Endodermal cell (in vitro differentiated cells): ENCODE results near the gene KRTAP1-3. TPM values are rescaled to one million over a fixed set of nuclear protein-coding genes. Genes with fewer than 3 reads are reported as not detected.
"Not testable (repeated sequence)": the region's sequence is repeated elsewhere in the genome, so short reads cannot be mapped to it uniquely, and the experiment has no call there.

Experiments
- DNase-seq: peaks from one replicate; pipeline ENCODE4 v3.0.0-alpha.2; 2017
- H3K27ac ChIP-seq: 2 replicates; pipeline ENCODE4 v1.5.1; 2013; ENCODE audit warnings: mild to moderate bottlenecking, low read depth, low read length, moderate library complexity
- H3K27me3 ChIP-seq: 2 replicates; pipeline ENCODE4 v1.6.1; 2013; ENCODE audit warnings: mild to moderate bottlenecking, low read length, moderate library complexity; ENCODE audit not compliant: insufficient read depth, control insufficient read depth, poor library complexity, severe bottlenecking
- H3K36me3 ChIP-seq: 2 replicates; pipeline ENCODE4 v1.7.0; 2013; ENCODE audit warnings: mild to moderate bottlenecking, low read length, moderate library complexity; ENCODE audit not compliant: control insufficient read depth, insufficient read depth
- H3K4me1 ChIP-seq: one replicate; pipeline ENCODE4 v1.7.0; 2013; ENCODE audit warnings: low read length; ENCODE audit not compliant: control insufficient read depth, insufficient read depth
- H3K4me3 ChIP-seq: 2 replicates; pipeline ENCODE4 v1.5.1; 2013; ENCODE audit warnings: mild to moderate bottlenecking, low read length, moderate library complexity
- H3K9ac ChIP-seq: 2 replicates; pipeline ENCODE4 v1.6.1; 2013; ENCODE audit warnings: mild to moderate bottlenecking, low read length, moderate library complexity; ENCODE audit not compliant: poor library complexity, severe bottlenecking; ENCODE audit errors: extremely low read depth
- H3K9me3 ChIP-seq: 2 replicates; pipeline ENCODE4 v1.6.1; 2013; ENCODE audit warnings: mild to moderate bottlenecking, low read length, moderate library complexity; ENCODE audit not compliant: control insufficient read depth
- H3K27ac Mint-ChIP-seq: 2 replicates; pipeline ENCODE4 v1.8.0; 2020; ENCODE audit warnings: mixed read lengths
- H3K27me3 Mint-ChIP-seq: 2 replicates; pipeline ENCODE4 v1.8.0; 2021; ENCODE audit warnings: mild to moderate bottlenecking, mixed read lengths; ENCODE audit not compliant: insufficient read depth
- H3K36me3 Mint-ChIP-seq: 2 replicates; pipeline ENCODE4 v1.8.0; 2020; ENCODE audit warnings: low read depth, mixed read lengths
- H3K4me1 Mint-ChIP-seq: 2 replicates; pipeline ENCODE4 v1.8.0; 2020; ENCODE audit warnings: mixed read lengths
- H3K4me3 Mint-ChIP-seq: 2 replicates; pipeline ENCODE4 v1.8.0; 2020; ENCODE audit warnings: mild to moderate bottlenecking, moderate library complexity, mixed read lengths
- H3K9me3 Mint-ChIP-seq: 2 replicates; pipeline ENCODE4 v1.8.0; 2020; ENCODE audit warnings: mild to moderate bottlenecking, mixed read lengths
- WGBS, 2 experiments: methylation state at CpG; one replicate each; pipeline versions ENCODE4 v1.1.5 to v1.1.7; 2013; ENCODE audit warnings: missing lambda C conversion rate in 2 of 2, mixed read lengths in 1 of 2; ENCODE audit not compliant: insufficient coverage in 1 of 2, insufficient read length in 1 of 2; 5-methylcytosine and 5-hydroxymethylcytosine counted together
- total RNA-seq, 2 donors: library from RNA; stranded (reverse); fragmentation: NEBNext Ultra II Directional in 1 of 2; extraction: Animal tissue kit (Norgen Biotek cat#: 25700) in 1 of 2; gene quantifications; 2 replicates in 1 of 2; 3 replicates in 1 of 2; pipeline ENCODE4 v1.2.1, GENCODE V29; 2021
- TF ChIP-seq, protein P1 (sequence below): fragments of 200-600 bp; sonication (generic); conservative IDR thresholded peaks from 2 replicates; pipeline ENCODE4 v1.5.0; 2021; ENCODE audit warnings: antibody characterized with exemption, mild to moderate bottlenecking

The KRTAP1-3 gene
- total RNA-seq, 2 donors from 2014 or later = not detected

DNA sequence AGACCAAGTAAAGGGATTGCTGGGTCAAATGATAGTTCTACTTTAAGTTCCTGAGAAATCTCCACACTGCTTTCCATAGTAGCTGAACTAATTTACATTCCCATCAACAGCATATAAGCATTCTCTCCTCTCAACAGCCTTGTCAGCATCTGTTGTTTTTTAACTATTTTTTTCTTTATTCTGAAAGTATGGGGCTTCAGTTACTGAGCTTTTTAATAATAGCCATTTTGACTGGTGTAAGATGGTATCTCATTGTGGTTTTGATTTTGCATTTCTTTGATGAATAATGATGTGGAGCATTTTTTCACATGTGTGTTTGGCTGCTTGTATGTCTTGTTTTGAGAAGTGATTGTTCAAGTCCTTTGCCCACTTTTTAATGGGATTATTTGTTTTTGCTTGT is 17.9 kb upstream of the KRTAP1-3 start:
- Mint-ChIP-seq H3K9me3 (peaks cover 6% of the 10 kb centered on the region), H3K36me3 (no peaks in the 10 kb centered on the region)

DNA sequence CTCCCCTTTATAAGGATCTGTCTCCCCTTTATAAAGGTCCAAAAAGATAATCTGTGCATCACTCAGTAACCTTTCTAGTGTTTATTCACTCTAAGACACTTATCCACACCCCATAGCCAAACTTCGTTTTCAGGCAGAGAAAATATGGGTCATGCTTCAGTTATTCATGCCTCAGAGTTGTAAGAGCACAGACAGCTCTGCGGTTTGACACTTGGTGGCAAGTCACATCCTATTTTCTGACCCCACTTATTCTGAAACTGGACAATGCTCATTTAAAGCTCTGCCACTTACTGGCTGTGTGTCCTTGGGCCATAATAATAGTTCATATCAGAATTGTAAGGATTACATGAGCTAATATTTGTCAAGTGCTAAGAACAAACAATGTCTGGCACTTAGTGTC is 14.4 kb upstream of the KRTAP1-3 start:
- Histone ChIP-seq H3K4me1 (no peaks in the 10 kb centered on the region), H3K27ac (no peak overlapping the region), H3K9me3 (no peaks in the 10 kb centered on the region), H3K36me3 (no peaks in the 10 kb centered on the region), H3K4me3 (no peak overlapping the region), H3K9ac (no peak overlapping the region), H3K27me3 (no peaks in the 10 kb centered on the region)
- H3K27me3 Mint-ChIP-seq = no peaks in the 10 kb centered on the region
- H3K36me3 Mint-ChIP-seq = no peaks in the 10 kb centered on the region
- H3K4me1 Mint-ChIP-seq = peaks cover 14% of the 10 kb centered on the region
- 85 to 86% methylated on average over 2 of the region's 2 CpGs for WGBS, 2 experiments
- H3K9me3 Mint-ChIP-seq = no peaks in the 10 kb centered on the region
- H3K27ac Mint-ChIP-seq = no peak overlapping the region
- no peak overlapping the region for H3K4me3 Mint-ChIP-seq
- no peak for DNase-seq
- TF ChIP-seq, protein P1, sequence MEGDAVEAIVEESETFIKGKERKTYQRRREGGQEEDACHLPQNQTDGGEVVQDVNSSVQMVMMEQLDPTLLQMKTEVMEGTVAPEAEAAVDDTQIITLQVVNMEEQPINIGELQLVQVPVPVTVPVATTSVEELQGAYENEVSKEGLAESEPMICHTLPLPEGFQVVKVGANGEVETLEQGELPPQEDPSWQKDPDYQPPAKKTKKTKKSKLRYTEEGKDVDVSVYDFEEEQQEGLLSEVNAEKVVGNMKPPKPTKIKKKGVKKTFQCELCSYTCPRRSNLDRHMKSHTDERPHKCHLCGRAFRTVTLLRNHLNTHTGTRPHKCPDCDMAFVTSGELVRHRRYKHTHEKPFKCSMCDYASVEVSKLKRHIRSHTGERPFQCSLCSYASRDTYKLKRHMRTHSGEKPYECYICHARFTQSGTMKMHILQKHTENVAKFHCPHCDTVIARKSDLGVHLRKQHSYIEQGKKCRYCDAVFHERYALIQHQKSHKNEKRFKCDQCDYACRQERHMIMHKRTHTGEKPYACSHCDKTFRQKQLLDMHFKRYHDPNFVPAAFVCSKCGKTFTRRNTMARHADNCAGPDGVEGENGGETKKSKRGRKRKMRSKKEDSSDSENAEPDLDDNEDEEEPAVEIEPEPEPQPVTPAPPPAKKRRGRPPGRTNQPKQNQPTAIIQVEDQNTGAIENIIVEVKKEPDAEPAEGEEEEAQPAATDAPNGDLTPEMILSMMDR = no peak

More for the DNA sequence above, 17.9 kb upstream of the KRTAP1-3 start:
- H3K4me3 Mint-ChIP-seq = no peak overlapping the region
- Histone ChIP-seq H3K4me3 (no peak overlapping the region), H3K9me3 (peaks cover 6% of the 10 kb centered on the region), H3K4me1 (no peaks in the 10 kb centered on the region), H3K27ac (no peak overlapping the region), H3K36me3 (no peaks in the 10 kb centered on the region), H3K27me3 (no peaks in the 10 kb centered on the region), H3K9ac (no peak overlapping the region)
- TF ChIP-seq, protein P1 = no peak
- H3K27me3 Mint-ChIP-seq = no peaks in the 10 kb centered on the region
- H3K4me1 Mint-ChIP-seq = peaks cover 12% of the 10 kb centered on the region
- no peak overlapping the region for H3K27ac Mint-ChIP-seq
- DNase-seq = no peak

GRCh38 chr17:41048441-41048840 is 13.8 kb upstream of the KRTAP1-3 start:
- no peaks in the 10 kb centered on the region for H3K36me3 ChIP-seq
- H3K4me3 ChIP-seq = no peak overlapping the region
- WGBS, 2 experiments = 87 to 88% methylated on average over 7 of the region's 7 CpGs
- no peak overlapping the region for H3K9ac ChIP-seq
- DNase-seq = no peak
- no peak overlapping the region for H3K27ac ChIP-seq
- Mint-ChIP-seq H3K4me1 (peaks cover 14% of the 10 kb centered on the region), H3K27me3 (no peaks in the 10 kb centered on the region), H3K4me3 (no peak overlapping the region), H3K36me3 (no peaks in the 10 kb centered on the region), H3K27ac (no peak overlapping the region), H3K9me3 (no peaks in the 10 kb centered on the region)
- no peaks in the 10 kb centered on the region for H3K9me3 ChIP-seq
- TF ChIP-seq, protein P1 = no peak
- H3K27me3 ChIP-seq = no peaks in the 10 kb centered on the region
- H3K4me1 ChIP-seq = no peaks in the 10 kb centered on the region

DNA sequence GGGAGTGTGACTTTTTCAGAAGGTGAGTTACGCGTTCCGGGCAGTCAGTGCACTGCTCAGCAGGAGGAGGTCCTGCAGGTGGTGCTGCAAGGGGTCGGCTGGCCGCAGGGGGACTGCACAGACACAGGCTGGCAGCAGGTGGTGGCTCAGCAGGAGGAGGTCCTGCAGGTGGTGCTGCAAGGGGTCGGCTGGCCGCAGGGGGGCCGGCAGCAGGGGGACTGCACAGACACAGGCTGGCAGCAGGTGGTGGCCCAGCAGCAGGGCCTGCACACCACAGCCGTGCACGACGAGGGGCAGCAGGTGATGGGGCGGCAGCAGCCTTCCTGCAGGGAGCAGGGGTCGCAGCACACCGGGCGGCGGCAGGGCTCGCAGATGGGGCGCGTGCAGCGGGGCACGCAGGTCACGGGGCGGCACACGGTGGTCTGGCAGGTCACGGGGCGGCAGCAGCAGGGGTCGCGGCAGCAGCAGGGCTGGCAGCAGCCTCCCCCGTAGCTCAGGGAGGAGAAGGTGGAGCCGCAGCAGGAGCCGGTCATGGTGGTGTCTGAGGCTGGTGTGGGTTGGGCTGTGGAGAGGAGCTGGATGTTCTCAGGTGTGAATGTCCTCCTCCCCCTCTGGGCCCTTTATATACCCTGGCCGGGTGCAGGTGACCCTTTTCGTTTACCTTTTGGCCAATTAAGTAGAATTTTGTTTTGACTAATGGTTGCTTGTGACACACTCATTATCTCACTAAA is 12.2 kb upstream of the KRTAP1-3 start, which contains the start of gene KRTAP2-1:
KRTAP2-1 (minus strand) TSS at position 582 of the 731 bp plus-strand sequence; CDS start at position 533, 49 bp downstream.
- not testable (repeated sequence) for H3K36me3 ChIP-seq, H3K4me1 ChIP-seq, H3K4me3 Mint-ChIP-seq, H3K27me3 ChIP-seq, H3K9me3 ChIP-seq, H3K9ac ChIP-seq, DNase-seq, H3K9me3 Mint-ChIP-seq, H3K27me3 Mint-ChIP-seq, H3K4me3 ChIP-seq, H3K27ac ChIP-seq, H3K27ac Mint-ChIP-seq, H3K36me3 Mint-ChIP-seq
- WGBS, 2 experiments = 97% methylated on average over 6 of the region's 33 CpGs; no CpG with 5 or more reads in 1 of the 2 experiments
- H3K4me1 Mint-ChIP-seq = peaks cover 14% of the 10 kb centered on the region
